UCSD-AML1 (cell line): ENCODE measurements around the gene PAPPA2.

ENCODE experiments used
- DNase-seq: peaks from one replicate; lab custom pipeline; 2025; ENCODE audit not compliant: unreplicated experiment; lab: John Stamatoyannopoulos, UW

PAPPA2 gene

DNA sequence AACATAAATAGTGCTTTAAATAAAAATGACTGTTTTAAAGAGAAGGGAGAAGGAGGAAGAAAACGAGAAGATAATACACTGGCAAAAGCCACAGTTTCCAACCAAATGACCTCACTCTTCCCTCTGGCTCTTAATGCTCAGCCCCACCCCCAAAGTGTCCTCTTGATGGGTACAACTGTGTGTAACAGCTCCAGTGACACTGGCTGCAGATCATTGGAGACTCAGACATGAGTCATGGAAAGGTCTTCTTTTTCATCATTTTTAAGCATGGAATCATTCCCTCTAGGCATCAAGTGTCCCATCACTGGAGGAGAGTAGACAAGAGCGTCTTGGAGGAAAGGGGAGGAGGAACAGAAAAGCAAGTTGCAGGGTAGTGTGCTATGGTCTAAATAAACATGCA is 333.0 kb downstream of the PAPPA2 start:
- DNase-seq, result no peak

DNA sequence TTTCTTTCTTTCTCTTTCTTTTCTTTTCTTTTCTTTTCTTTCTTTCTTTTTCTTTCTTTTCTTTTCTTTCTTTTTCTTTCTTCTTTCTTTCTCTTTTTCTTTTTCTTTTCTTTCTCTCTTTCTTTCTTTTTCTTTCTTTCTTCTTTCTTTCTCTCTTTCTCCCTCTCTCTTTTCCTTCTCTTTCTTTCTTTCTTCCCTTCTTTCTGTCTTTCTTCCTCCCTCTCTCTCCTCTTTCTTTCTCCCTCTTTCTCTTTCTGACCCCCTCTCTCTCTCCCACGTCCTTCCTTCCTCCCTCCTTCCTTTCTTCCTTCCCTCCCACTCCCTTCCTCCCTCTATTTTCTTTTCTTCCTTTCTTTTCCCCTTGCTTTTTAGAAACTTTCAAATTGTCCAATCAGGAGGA is 333.6 kb downstream of the PAPPA2 start:
- no peak for DNase-seq

- DNase-seq, result no peak
Measured at GRCh38 chr1:176799327-176799726, 336.4 kb downstream of the PAPPA2 start.

GRCh38 chr1:176800978-176801513 is 338.1 kb downstream of the PAPPA2 start:
- DNase-seq, result no peak

- no peak for DNase-seq
Measured at GRCh38 chr1:176801514-176802020, 338.6 kb downstream of the PAPPA2 start.

GRCh38 chr1:176802316-176802715 is 339.3 kb downstream of the PAPPA2 start:
- no peak for DNase-seq

GRCh38 chr1:176803042-176803441 is 340.1 kb downstream of the PAPPA2 start:
- DNase-seq, result no peak

DNA sequence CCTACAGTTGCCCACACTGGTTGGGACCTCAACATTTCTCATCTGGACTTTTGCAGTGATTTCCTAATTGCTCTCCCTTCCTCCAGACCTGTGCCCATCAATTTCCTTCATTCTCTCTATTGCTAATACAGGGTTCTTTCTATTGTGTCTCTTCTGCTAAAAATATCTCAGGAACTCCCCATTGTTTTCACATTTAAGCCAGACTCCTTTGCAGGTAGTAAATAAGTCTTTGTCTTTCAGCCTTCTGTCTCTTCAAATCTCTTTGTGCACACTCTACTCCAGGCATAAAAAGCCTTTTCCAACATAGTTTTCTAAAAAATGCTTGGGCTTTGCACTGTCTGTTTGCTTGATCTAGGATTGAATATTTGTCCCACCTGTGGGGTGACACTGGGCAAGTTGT is 340.6 kb downstream of the PAPPA2 start:
- no peak for DNase-seq

GRCh38 chr1:176809292-176809691 is 346.3 kb downstream of the PAPPA2 start:
- DNase-seq, result no peak

DNA sequence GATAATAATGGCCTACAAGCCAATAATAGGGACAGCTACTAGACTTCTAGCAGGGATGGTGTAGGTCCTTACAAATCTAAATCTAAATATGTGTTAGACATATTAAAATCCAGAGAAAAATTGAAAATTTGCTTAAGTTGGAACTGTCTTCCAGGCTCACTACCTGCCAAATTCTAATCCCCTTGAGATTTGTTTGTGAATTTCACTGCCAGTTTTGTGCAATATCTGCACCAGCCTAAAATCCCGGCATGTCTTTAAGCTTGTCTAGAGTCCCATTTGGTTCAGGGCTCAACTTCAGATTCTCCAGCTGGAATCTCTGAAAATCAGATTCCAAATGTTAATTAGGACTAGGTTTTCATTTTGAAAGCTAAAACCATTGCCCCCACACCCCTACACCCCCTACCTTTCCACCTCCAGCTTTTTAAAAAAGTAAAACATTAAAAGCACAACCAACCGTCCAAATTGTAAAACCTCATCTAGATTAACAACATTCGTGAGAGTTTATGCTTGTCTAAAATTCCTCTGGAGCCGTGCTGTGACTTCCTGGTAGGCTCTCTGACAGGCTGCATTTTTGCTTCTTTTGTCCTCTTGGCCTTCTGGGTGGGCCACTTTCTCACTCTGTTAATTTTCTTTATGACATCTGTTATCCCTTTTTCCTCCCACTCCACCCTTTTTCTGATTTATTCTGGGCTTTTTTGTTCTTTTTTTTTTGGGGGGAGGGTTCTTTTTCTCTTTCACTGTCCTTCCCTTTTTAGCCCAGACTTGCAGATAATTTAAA is 348.7 kb downstream of the PAPPA2 start:
- DNase-seq, result no peak

- DNase-seq, result no peak
Measured at GRCh38 chr1:176815621-176816020, 352.6 kb downstream of the PAPPA2 start.

DNA sequence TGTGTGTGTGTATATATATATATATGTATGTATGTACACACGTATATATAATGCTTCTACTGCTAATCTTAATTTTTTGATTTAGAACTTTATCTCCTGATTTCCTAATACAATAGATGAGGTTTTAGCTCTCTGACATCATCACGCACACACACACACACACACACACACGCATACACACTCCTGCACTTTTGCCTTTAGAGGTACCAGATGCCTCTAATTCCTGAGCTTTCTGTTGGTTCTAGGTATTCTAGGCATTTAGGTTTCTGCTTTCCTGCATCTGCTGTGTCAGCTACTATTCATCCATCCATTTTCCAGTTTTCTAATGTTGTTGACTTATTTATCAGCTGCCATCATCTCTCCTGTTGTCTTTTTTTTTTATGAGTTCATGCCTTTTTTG is 353.3 kb downstream of the PAPPA2 start:
- no peak for DNase-seq

GRCh38 chr1:176820391-176821031 is 357.5 kb downstream of the PAPPA2 start:
- no peak for DNase-seq

DNA sequence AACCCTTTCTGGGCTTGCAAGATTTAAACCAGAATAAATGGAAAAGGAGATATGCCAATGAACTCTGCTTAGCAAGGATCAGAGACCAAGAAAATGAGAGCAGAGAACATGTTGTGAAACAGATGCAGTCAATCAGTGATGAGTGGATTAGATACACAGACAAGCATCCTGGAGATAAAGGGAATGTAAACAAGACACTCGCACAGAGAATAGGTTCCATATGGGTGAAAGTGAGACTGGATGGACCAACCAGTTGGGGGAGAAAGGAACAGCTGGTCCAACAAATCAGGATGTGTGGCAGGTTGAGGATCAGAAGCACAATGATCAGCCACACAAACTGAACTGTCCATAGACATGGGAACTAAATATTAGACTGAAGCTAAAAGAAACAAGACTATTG is 363.3 kb downstream of the PAPPA2 start:
- no peak for DNase-seq

GRCh38 chr1:176829261-176829660 is 366.3 kb downstream of the PAPPA2 start:
- DNase-seq, result no peak

- no peak for DNase-seq
Measured at GRCh38 chr1:176831150-176831549, 368.2 kb downstream of the PAPPA2 start.

DNA sequence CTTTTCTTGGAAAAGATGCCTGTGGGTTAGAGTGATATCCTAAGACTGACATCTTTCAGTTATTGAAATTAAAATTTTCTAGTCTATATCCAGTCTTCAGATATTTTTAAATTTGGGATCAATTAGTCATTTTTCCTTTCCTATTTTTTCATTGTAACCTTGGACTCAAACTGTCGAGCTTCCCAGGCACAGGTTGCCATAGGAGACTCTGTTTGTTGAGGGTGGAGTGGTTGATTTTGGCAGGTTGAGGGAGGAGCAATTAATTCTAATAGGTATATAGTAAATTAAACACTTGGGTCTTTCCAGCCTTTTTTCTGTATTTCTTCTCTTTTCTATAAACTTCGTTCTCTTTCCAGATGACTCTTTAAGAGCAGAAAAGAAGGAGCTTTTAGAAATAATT is 374.7 kb downstream of the PAPPA2 start:
- no peak for DNase-seq

DNA sequence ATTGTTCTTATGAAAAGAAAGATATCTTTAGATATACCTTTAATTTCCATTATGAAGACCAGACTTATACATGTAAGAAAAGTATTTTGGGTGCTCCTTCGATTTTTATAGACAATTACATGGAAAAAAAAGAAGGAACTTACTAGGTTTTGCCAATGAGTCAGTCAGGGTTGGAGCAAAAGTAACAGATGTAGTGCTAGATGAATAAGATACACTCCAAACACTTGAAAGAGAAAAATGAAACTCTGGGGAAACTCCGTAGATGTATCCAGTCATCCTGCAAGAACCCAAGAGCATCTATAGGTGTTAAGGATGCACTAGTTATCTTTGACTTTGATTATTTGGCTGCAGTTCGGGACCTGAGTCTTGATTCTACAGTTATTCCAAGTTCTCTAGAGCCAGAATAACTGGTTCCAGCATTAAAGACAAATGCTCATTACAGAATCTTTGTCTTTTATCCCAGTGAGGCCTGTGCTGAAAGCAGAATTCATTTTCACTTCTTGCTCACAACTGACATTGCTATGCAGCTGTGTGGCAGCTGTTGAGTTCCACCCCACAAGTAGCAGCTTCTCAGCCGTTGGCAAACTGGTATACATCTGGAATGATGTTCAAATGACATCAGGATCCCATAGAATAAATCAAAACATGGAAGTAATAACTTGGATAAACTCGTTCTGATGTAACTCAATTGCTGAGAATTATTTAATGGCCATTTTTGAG is 375.5 kb downstream of the PAPPA2 start:
- no peak for DNase-seq

DNA sequence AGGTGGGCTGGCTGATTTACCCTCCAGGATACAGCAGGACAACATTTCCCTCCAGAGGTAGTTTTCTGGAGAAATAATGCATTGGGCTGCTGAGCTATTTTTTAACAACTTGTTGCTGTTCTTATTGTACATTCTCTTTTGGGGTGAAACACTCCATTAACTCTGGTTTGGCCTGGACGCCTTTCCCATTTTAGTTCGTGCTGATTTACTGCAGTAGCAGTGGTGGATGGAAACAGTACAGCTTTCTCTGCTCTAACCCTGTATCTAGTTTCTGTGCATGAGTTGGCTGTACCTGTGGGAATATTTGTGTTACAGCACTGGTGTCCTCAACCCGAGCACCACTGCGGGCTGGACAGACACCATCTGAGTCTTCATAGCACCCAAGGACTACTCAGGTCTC is 376.2 kb downstream of the PAPPA2 start:
- no peak for DNase-seq

DNA sequence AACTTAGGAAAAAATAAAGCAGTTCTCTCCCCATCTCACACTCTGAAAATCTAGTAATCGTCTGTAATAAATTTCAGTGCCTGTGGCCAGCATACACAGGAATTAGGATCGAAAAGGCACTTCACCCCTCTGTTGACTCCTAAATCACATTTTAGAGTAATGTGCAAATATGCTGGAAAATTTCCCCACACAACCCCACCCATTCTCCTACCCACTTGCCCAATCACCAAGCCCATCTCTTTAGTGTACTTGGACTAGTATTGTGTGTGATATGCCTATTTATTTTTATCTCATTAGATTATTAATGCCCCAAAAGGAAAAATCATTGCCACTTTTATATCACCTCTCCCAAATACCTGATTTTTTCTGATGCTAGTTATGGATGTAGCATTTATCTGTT is 378.3 kb downstream of the PAPPA2 start:
- no peak for DNase-seq
